Large intestine (tissue), 1 donor: Measurements from ENCODE around the gene NAB2. TPM values are rescaled to one million over a fixed set of nuclear protein-coding genes. Genes with fewer than 3 reads are reported as not detected.

Experiments
- polyA plus RNA-seq: library from polyadenylated mRNA; unstranded; fragments of 120-200 nt; gene quantifications from one replicate; pipeline ENCODE4 v1.2.1, GENCODE V29; 2013

NAB2 gene
- polyA plus RNA-seq, 1 donor: 26.8 TPM

Other genes with a start within 250 kb of the NAB2 start
- 0.03 TPM for gene SDR9C7, start 154.7 kb upstream of the NAB2 start, polyA plus RNA-seq
- gene RDH16, start 131.5 kb upstream of the NAB2 start, polyA plus RNA-seq: 0.34 TPM
- gene ZBTB39, start 82.6 kb upstream of the NAB2 start, polyA plus RNA-seq: 6.9 TPM
- 13.5 TPM for gene TAC3, start 72.6 kb upstream of the NAB2 start, polyA plus RNA-seq
- gene MYO1A, start 39.0 kb upstream of the NAB2 start, polyA plus RNA-seq: 385 TPM
- 12.0 TPM for gene NEMP1, start 10.3 kb upstream of the NAB2 start, polyA plus RNA-seq
- gene STAT6, start 22.2 kb downstream of the NAB2 start, polyA plus RNA-seq: 114 TPM
- gene LRP1, start 39.4 kb downstream of the NAB2 start, polyA plus RNA-seq: 100 TPM
- 1.7 TPM for gene LRP1-AS, start 58.5 kb downstream of the NAB2 start, polyA plus RNA-seq
- gene NXPH4, start 127.7 kb downstream of the NAB2 start, polyA plus RNA-seq: 0.91 TPM
- 66.3 TPM for gene SHMT2, start 140.6 kb downstream of the NAB2 start, polyA plus RNA-seq
- gene STAC3, start 162.1 kb downstream of the NAB2 start, polyA plus RNA-seq: 4.0 TPM